Hepatocyte (in vitro differentiated cells): ENCODE measurements around the gene PLA2G5.

Experiments
- EZH2 ChIP-seq: fragments of 200-600 bp; sonication (generic); IDR thresholded peaks from 2 replicates; pipeline ENCODE4 v1.6.1; 2016; ENCODE audit warnings: antibody characterized with exemption, mild to moderate bottlenecking, borderline replicate concordance
- TF ChIP-seq, protein P1 (sequence below): fragments of 200-600 bp; sonication (generic); IDR thresholded peaks from 2 replicates; pipeline ENCODE4 v1.5.1; 2016; ENCODE audit warnings: antibody characterized with exemption, mild to moderate bottlenecking; ENCODE audit not compliant: poor library complexity

DNA sequence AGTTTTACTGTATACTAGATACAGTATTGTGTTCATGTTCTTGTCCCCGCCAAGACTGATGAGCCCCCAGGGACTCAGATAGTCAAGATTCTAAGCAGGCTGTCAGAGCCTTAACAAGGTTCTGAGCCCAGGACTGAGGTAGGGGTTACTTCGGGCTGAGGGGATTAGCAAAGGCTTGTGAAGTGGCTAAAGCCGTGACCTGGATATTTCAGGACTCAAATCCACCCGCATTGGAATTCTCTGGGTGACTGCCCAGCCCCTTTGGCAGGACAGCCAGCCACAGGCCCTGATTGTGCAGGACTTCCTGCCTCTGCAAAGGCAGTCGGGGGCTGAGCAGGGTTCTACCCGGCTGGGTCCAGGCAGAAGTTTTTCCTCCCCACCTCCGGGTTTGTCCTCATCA lies at the start of gene PLA2G5:
- TF ChIP-seq, protein P1, sequence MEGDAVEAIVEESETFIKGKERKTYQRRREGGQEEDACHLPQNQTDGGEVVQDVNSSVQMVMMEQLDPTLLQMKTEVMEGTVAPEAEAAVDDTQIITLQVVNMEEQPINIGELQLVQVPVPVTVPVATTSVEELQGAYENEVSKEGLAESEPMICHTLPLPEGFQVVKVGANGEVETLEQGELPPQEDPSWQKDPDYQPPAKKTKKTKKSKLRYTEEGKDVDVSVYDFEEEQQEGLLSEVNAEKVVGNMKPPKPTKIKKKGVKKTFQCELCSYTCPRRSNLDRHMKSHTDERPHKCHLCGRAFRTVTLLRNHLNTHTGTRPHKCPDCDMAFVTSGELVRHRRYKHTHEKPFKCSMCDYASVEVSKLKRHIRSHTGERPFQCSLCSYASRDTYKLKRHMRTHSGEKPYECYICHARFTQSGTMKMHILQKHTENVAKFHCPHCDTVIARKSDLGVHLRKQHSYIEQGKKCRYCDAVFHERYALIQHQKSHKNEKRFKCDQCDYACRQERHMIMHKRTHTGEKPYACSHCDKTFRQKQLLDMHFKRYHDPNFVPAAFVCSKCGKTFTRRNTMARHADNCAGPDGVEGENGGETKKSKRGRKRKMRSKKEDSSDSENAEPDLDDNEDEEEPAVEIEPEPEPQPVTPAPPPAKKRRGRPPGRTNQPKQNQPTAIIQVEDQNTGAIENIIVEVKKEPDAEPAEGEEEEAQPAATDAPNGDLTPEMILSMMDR: no peak
- no peak for TF ChIP-seq EZH2
